IMR-90 (cell line): Measurements from ENCODE around the gene TLR3. TPM values are rescaled to one million over a fixed set of nuclear protein-coding genes. Genes with fewer than 3 reads are reported as not detected.

Experiments used
- BHLHE40 ChIP-seq: fragments of 150-350 bp; IDR thresholded peaks from 2 replicates; pipeline ENCODE4 v1.6.1; 2016; ENCODE audit warnings: mild to moderate bottlenecking, low read depth, low read length
- RAD21 ChIP-seq: IDR thresholded peaks from 2 replicates; pipeline ENCODE4 v1.6.1; 2012; ENCODE audit warnings: low read length, improper control_type of control experiment
- polyA plus RNA-seq, 3 experiments: library from polyadenylated mRNA; depleted of rRNA; stranded (reverse); fragments of >200 nt; gene quantifications; 2 replicates each; pipeline ENCODE4 v1.2.3, GENCODE V29; 2012; ENCODE audit warnings: low replicate concordance in 1 of 3
- total RNA-seq: library from RNA; depleted of rRNA; stranded (reverse); fragments of >200 nt; gene quantifications from 2 replicates; pipeline ENCODE4 v1.2.3, GENCODE V29; 2012
- TF ChIP-seq, protein P1 (sequence below): fragments of 150-350 bp; IDR thresholded peaks from 2 replicates; pipeline ENCODE4 v1.6.1; 2016; ENCODE audit warnings: low read depth, mild to moderate bottlenecking, low read length, moderate library complexity, borderline replicate concordance

The TLR3 gene
- total and polyA plus RNA-seq, 2 of the 4 experiments (the other 2 are of a cell fraction): 0.12 to 0.36 TPM

DNA sequence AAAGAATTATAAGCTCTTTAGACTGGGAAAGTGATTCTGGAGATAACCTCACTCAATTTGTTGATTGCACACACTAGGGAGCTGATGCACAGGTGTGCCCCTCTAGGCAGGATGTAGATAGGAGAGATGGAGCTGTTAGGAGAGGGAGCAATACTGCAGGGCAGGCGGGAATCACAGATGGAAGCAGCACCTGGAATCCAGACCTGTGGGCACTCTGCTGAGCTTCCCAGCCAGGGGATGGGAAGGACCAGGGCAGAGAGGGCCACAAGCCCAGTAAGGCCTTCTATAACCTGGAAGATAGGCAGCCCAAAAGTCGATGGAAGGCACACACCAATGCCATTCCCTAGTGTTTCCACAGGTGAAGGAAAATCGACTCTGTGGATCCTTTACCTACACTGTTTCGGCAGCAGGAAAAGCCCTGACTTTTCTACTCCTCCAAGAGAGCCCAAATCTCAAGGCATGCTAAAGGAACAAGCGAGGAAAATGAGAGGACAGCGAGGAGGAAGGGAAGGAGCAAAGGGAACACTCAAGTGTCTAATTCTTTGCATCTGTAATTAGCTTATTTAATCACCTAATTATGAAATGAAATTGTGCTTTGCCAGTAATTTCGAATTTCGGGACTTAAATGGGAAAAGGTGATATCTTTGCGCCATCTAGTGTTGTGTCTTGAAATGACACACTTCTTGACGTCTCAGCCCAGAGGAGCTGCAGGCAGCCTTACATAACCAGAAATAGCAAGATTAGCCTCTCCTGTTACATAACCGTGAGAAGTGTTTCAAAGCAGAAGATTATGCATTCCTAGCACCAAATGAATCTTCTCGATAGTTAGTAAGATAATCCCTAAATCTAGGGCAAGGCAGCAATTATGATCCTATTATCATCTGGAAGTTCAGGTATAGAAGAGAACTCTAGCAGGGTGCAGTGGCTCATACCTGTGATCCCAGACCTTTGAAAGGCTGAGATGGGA is 31.0 kb upstream of the TLR3 start (continued):
- TF ChIP-seq, protein P1, sequence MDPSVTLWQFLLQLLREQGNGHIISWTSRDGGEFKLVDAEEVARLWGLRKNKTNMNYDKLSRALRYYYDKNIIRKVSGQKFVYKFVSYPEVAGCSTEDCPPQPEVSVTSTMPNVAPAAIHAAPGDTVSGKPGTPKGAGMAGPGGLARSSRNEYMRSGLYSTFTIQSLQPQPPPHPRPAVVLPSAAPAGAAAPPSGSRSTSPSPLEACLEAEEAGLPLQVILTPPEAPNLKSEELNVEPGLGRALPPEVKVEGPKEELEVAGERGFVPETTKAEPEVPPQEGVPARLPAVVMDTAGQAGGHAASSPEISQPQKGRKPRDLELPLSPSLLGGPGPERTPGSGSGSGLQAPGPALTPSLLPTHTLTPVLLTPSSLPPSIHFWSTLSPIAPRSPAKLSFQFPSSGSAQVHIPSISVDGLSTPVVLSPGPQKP: no peak
- TF ChIP-seq RAD21 (peak; percentile 91), BHLHE40 (no peak)
